Metanephros (tissue), 2 donors: ENCODE results near the gene FUBP1. TPM values are rescaled to one million over a fixed set of nuclear protein-coding genes. Genes with fewer than 3 reads are reported as not detected.

Experiments
- small RNA-seq: library from RNA; depleted of rRNA; stranded (forward); fragments of <200 nt; gene quantifications from one replicate; pipeline ENCODE3, GENCODE V24; 2014; ENCODE audit warnings: low replicate concordance
- total RNA-seq: library from RNA; depleted of rRNA; stranded (reverse); fragments of >200 nt; gene quantifications from one replicate; pipeline ENCODE4 v1.2.3, GENCODE V29; 2014

FUBP1 gene
- 272 TPM for total RNA-seq

GRCh38 chr1:77978969-77979876 lies at the start of gene FUBP1:
FUBP1 (minus strand) TSS chr1:77979072; CDS start chr1:77979004, 68 bp downstream.

GRCh38 chr1:78004719-78005447 lies 26.0 kb upstream of the FUBP1 start, which contains the start of gene DNAJB4:
DNAJB4 (plus strand) TSS chr1:78004939; CDS start chr1:78005111, 172 bp downstream.

Small RNA genes within 50 kb of the gene (small RNA-seq; reads per million reads assigned to genes)
- 3.4 reads per million, percentile 92 among the genes with 10 or more reads in this experiment for gene AC103591.3

Other genes with a start within 250 kb of the FUBP1 start
- gene USP33, start 219.2 kb downstream of the FUBP1 start, total RNA-seq: 118 TPM
- gene MIGA1, start 199.4 kb downstream of the FUBP1 start, total RNA-seq: 26.5 TPM
- 7.0 TPM for gene NEXN, start 90.4 kb downstream of the FUBP1 start, total RNA-seq
- 78.0 TPM for gene DNAJB4, start 25.9 kb upstream of the FUBP1 start, total RNA-seq
- 7.5 TPM for gene GIPC2, start 66.9 kb upstream of the FUBP1 start, total RNA-seq